CD4-positive, alpha-beta T cell treated with Interleukin-4 for 4 hours (primary cell): Measurements from ENCODE around the gene N4BP2L2.
"Not testable (repeated sequence)": the region's sequence is repeated elsewhere in the genome, so short reads cannot be mapped to it uniquely, and the experiment has no call there.

ENCODE experiments used
- DNase-seq: peaks from one replicate; pipeline ENCODE4 v3.0.0-alpha.2; 2020

The N4BP2L2 gene

DNA sequence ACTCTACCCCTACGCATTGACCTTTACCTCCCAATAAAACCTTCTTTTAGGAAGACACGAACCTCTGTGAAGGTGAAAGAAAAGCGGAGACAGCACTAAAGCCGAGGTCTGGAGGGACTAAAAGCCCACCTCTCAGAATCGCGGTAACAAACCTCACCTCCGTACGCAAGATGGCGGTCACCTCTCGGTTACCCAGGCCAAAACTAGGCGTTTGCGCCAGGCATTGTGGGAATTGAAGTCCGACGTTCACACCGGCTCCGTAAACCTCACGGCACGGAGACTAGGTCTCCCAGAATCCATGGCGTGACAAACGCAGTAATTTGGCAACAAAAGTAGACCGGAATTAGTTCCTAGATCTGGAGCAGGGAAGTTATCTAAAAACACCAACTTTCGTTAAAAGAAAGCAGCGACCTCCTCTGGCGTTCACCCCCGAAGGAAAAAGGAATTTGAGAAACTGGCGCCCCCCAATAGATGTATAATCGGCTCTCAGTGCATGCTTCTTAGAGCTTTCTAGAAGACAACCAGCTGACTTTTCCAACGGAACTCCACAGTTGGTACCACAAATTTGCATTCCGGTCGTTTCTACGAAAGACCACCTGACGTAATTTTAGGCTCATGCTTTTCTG lies at the start of gene N4BP2L2:
Gene N4BP2L2 (minus strand): TSS at position 175 of the 626 bp plus-strand sequence. CDS start 1,768 bp downstream, outside the sequence.
- peak; percentile 95 for DNase-seq

DNA sequence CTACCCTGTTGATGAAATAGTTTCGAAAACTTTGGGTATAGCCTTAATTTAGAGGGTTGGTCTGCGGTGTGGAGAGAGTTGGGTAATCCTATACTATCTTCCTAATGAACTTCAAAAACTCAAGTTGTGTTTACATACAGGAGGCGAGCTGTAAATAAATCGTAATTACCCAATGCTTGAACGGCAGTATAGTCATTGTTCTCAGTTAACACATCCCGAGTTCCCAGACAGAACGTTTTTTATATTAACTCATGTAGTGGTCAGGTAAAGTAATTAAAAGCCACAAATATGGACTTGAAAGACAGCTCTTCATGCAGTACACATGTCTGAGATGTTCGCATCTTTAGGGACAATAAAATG lies 49.2 kb upstream of the N4BP2L2 start:
- no peak for DNase-seq

DNA sequence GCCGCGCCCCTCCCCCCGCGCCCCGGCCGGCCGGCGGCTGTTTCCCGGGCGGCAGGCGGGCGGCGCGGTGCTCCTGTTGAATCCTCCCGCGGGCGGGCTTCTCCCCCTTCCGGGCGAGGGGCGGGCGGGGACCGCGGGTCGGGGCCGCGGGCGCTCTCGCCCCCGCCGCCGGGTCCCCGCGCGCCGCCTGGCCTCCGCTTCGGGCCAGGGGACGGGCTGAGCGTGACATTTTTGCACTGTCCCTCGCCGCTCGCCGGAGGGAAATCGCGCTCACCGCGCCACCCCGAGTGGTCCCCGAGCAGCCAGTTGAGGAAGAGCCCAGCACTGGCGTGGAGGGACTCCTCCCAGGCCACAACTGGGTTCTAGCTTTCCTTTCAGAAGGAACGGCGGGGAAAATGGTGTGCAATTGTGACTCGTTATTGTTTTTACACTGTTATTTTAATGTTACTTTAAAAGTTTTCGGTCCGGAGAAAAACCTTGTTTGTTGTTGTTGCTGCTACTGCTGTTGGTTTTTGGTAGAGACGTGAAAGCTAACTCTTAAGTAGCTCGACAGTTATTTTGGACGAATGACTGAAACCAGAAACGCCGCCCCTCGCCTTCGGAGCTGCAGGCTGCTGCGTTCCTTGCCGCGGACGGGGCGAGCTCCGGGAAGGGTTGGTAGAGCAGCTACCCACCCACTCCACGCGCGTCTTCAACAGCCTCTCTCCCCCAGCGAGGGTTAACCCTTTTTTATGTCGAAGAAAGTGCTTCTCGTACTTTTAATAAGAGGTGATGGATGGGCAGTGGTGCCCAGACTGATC lies 48.6 kb upstream of the N4BP2L2 start:
- peak; percentile 40 for DNase-seq

DNA sequence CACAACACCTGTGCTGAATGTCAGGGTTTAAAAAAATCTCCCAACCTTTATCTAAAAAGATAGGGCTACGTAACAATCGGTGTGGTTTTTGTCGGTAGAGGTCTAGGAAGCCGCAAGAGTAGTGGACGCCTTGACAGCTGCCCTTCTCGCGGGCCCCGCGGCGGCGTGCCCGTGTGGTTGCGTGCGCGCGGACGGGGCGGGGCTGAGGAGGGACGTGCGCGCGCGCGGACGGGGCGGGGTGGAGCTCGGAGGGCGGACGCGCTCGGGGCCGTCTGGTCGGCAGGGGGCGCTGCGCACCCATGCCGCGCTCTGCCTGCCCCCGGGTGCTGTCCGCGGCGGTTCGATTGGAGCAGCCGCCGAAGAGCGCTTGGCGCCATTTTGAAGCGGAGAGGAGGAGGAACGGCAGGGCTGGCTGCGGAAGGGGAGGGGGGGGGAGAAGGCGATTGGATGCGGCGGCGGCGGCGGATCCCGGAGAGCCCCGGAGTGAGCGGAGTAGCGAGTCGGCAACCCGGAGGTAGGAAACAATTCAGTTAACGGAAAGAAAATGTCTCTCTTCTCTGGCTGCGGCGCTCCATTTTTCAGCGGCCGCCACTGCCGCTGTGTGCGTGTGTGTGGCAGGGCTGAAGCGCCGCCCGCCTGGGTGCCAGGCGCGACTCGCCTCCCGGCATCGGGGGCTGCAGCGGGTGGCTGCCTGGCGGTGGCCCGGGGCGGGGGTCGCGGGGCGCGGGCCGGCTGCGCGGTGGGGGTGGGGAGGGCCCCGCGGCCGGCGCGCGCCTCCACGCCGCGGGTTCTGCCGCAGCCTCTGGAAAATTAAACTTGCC lies 47.7 kb upstream of the N4BP2L2 start, which contains the start of gene PDS5B:
Gene PDS5B (plus strand): TSS at position 373 of the 821 bp plus-strand sequence. CDS start 62,321 bp downstream, outside the sequence.
- peak; percentile 96 for DNase-seq

DNA sequence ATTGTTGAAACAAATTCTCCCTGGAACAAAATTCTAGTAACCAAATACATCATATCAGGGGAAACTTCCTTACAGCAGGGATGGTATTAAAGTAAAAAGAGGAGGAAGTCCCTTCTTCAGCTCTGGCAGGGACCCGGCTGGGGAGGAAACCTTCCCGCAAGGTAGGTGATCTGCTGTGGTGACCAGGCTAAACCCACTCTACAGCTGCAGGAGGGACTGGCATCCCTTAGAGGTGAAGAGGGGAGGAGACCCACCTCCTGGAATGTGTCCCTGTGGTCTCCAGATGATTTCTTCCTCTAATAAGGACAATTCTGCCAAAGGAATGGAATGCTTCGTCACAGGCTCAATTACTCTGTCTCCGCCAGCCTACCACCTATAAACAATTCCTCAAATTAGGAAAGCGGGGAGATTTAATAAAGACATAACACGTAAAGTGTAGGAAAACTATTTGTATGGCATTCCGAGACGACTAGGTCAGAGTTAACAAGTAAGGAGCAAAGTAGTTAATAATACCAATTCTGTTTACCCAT lies 47.0 kb upstream of the N4BP2L2 start:
- DNase-seq: no peak

DNA sequence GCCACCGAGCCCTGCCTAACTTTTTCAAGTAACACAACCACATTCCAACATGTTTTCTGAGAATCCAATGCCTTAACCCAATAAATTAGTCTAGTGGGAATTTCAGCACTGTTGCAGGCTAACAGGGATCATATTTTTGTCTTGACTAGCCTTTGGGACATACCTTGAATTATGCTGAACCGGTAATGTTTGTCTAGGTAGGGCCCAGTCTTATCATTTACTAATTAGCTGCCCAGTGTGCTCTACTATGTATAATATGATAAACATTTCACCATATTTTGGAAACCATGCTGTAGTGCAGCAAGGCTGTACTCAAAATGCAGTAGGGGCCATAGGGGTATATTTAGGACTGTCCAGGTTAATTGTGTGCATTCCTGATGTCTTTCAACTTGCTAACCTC lies 44.4 kb upstream of the N4BP2L2 start:
- no peak for DNase-seq

DNA sequence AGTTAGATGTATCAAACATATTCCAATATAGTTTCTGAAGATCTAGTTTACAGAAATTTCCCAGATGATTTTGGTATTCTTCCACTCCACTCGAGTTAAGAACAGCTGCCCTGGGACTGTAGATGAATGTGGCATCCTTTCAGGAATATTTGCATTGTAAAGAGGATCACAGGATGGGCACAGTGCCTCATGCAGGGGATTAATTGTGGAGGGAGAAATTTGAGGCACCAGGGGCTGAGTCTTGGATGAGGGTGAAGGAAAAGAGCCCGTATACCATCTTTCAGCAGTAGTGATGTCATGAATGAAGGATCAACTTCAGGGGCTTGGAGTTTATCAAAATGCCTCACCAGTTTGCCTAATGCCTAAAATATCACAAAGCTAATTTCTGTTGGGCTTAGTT lies 43.7 kb upstream of the N4BP2L2 start:
- DNase-seq: no peak

DNA sequence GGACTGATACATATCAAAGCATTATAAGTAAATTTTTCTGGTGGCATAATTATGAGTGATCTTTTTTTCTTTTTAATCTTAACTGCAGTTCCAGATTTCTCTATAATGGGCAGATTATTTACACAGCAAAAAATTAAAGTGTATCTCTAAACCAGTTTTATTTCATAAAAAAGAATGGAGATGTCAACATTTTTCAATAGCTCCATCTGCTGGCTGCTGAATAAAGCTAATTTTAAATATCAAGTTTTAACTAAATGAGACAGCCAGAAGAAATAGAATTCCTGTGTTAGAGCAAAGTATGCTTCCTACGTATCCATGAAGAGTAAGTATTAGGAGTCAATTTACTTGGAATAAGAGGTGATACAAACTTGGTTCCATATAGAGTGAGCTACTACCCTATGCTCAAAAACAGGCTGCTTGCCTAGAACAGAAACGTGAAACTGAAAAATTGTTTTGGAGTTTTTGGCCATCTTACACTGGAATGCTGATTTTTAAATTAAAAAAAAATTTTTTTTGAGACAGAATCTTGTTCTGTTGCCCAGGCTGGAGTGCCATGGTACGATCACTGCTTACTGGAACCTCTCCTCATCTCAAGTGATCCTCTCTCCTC lies 42.7 kb upstream of the N4BP2L2 start:
- peak; percentile 28 for DNase-seq

DNA sequence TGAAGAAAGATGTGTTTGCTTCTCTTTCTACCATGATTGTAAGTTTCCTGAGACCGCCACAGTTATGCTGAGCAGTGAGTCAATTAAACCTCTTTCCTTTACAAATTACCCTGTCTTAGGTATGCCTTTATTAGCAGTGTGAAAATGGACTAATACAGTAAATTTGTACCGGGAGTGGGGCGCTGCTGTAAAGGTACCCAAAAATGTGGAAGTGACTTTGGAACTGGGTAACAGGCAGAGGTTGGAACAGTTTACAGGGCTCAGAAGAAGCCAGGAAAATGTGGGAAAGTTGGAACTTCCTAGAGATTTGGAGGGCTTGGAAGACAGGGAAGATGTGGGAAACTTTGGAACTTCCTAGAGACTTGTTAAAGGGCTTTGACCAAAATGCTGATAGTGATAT lies 38.4 kb upstream of the N4BP2L2 start:
- no peak for DNase-seq

DNA sequence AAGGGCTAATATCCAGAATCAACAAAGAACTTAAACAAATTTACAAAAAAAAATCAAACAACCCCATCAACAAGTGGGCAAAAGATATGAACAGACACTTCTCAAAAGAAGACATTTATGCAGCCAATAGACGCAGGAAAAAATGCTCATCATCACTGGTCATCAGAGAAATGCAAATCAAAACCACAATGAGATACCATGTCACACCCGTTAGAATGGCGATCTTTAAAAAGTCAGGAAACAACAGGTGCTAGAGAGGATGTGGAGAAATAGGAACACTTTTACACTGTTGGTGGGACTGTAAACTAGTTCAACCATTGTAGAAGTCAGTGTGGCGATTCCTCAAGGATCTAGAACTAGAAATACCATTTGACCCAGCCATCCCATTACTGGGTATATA lies 37.1 kb upstream of the N4BP2L2 start:
- DNase-seq: not testable (repeated sequence)

DNA sequence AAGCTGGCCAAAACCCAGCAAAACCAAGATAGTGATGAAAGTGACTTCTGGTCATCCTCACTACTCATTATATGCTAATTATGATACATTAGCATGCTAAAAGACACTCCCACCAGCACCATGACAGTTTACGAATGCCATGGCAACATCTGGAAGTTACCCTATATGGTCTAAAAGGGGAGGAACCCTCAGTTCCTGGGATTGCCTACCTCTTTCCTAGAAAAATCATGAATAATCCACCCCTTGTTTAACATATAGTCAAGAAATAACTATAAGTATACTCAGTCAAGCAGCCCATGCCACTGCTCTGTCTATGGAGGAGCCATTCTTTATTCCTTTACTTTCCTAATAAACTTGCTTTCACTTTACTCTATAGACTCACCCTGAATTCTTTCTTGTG lies 22.2 kb upstream of the N4BP2L2 start:
- DNase-seq: not testable (repeated sequence)

DNA sequence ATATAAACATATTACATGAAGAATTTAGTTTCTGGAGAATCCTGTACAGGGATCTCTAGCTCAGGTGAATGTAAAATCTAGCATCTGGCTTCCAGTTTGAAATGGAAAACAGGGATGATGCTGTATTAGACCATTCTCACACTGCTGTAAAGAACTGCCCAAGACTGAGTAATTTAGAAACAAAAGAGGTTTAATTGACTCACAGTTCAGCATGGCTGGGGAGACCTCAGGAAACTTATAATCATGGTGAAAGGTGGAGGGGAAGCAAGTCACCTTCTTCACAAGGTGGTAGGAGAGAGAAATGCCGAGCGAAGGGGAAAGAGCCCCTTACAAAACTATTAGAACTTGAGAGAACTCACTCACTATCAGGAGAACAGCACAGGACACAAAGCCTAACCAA lies 17.0 kb upstream of the N4BP2L2 start:
- no peak for DNase-seq

DNA sequence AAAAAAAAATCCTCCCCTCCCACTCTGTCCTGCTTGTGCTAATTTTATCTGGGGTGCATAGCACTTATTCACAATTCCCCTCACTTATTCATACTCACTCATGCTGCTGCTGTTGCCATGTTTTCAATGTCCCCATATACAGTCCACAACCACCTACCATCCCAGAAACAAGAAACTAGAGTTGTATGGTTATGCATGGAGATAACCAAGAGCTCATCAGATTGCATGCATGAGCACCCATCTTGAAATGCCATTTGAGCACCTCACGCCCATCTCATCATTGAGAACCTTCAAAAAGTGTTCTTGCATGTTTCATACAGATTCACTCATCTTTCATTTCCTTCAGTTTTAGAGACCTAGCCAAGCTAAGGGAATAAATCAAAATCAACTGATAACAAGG lies 15.1 kb upstream of the N4BP2L2 start:
- DNase-seq: no peak

DNA sequence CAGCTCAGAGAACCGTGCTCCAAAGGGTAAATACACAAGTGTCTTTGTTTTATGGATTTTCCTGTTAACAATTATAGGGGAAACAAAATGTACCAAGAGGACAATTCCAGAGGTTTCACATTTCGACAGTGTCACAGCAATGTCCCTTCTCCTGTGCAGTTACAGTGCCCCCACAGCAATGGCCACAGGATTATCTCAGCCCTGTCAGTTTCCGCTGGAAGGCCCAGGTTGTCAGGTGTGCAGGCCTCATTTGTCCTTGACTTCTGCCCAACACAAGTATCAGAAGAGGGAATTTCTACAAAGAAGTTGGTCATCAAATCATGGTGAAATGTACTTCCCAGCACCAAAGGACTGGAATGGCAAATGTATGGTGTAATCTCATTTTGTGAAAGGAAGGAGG lies 11.2 kb upstream of the N4BP2L2 start:
- DNase-seq: no peak

DNA sequence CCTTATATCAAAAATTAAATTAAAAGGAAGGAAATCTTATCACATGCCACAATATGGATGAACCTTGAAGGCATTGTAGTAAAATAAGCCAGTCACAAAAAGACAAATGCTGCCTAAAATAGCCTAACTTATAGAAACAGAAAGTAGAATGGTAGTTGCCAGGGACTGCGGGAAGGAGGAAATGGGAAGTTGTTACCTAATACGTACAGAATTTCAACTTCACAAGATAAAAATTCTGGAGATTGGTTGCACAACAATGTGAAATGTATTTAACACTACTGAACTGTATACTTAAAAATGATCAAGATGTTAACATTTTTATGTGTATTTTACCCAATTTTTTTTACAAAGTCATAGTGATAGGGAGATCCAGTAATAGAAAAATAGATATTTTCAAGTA lies 10.2 kb upstream of the N4BP2L2 start:
- DNase-seq: no peak

DNA sequence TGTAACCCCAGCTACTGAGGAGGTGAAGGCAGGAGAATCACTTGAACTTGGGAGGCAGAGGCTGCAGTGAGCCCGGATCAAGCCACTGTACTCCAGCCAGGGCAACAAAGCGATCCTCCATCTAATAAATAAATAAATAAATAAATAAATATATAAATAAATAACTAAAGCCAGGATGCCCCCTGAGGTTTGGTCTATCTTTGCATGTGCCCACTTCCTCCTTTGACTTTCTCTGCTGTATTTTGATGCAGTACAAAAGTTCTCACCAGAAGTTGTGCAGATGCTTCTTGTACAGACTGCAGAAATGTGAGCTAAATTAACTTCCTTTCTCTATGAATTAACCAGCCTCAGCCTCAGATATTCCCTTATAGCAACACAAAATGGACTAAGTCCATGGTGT lies 6.5 kb upstream of the N4BP2L2 start:
- no peak for DNase-seq

DNA sequence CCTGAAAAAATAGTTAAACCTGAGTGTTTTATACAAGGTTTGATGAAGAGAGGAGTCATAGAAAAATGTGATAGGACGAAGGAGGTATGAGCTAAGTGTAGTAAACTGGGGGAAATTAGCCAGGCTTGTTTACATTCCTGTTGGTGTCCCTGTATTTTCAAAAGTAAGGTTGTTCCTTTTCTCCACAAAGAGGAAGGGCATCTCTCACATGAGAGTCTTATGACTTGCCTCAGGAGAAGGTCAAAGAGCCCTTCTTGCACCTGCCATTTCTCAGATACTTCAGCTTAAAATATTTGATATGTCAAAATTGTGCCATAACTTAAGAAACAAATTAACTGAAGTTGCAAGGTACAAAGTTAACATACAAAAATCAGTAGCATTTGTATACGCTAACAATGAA lies 3.6 kb upstream of the N4BP2L2 start:
- DNase-seq: no peak

DNA sequence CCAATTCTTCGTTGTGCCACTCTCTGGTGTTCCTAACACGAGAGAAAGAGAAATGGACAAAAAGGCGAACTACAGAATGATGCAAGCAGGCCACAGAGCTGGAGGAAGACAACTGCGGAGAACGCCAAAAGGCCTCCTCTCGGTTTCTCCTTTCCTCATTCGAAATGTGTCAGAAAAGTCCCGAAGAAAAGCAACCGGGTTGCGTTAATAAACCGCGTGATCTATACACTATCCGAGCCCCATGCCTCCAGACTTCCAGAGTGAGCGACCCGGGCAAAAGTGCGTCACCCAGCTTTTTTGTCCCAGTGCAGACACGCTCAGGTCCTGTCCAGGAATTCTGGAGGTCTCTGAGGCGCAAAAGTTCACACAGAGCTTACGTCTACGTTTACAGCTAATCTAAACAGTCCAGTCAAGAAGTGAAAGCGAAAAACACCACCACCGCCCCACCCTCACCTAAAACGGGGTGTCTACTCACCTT lies 413 bp downstream of the N4BP2L2 start:
- DNase-seq: no peak

DNA sequence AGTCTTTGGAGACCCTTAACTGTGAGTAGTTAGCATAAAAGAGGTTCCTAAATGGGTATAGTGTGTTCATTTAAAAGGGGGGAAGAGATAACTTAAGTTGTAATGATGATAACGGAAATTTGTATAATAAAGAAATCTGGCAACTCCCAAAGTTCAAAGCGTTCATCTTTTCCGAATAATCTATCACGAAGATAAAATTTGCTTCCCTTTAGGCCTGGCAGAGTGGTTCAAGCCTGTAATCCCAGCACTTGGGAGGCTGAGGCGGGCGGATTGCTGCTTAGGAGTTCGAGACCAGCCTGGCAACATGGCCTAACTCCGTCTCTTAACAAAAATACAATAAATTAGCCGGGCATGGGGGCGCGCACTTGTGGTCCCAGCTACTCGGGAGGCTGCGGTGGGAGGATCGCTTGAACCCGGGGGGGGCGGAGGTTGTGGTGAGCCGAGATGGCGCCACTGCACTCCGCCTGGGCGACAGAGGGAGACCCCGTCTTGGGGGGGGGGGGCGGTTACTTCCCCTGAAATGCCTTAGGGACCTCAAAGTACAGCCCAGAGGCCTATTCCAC lies 934 bp downstream of the N4BP2L2 start:
- peak; percentile 25 for DNase-seq

DNA sequence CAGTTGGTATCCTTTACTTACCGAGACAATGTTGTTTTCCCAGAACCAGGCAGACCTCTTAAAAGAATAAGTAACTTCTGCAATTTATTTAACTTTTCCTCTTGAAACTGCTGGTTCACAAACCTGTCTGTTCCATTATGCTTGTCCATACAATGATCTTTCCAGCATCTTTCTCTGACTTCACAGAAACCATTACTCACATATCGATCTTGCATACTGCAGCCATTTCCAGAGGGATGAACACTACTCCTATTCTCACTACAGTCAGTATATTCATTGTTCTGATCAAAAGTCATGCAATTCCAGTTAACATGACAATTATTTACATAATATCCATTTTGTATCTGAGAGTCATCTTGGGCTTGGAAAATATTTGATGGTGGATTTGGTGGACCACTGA lies 2.8 kb downstream of the N4BP2L2 start:
- no peak for DNase-seq

DNA sequence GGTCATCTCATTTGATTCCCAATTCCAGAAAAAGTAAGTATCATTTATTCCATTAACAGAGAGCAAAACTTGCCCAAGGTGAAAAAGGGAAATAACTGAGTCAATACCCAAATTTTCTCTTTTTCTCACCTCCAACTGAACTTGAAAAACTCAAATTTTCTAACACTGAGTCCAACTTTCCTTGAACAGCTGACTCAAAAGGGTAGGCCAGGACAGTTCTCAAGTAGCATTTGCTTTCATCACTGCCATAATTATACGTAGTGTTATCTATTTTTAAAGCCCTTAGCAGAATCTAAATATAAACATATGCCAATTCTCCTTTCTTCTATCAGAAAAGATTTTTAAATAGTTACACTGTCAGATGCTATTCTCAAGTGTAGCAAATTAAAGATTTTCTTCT lies 3.5 kb downstream of the N4BP2L2 start:
- no peak for DNase-seq

DNA sequence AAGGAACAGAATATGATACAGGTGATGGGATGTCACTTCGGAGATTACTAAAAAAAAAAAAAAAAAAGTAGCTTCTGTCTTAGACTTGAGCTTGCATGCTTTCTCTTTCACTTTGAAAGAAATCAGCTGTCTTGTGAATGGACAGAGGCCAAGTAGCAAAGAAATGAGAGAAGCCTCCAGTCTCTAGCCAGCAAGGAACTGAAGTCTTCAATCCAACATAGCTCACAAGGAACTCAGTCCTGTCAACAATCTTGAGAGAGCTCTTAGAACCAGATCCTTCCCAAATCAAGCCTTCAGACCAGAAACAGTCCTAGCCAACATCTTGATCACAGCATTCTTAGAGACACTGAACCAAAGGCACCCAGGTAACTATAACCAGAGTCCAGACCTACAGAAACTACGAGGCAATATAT lies 7.7 kb downstream of the N4BP2L2 start:
- DNase-seq: peak; percentile 52
